ENCODE data around the gene FBXO4. TPM values are rescaled to one million over a fixed set of nuclear protein-coding genes. Genes with fewer than 3 reads are reported as not detected.
"Not testable (repeated sequence)": the region's sequence is repeated elsewhere in the genome, so short reads cannot be mapped to it uniquely, and the experiment has no call there.

The FBXO4 gene
- total RNA-seq, 2 experiments from 2014 or later: 16.1 to 19.1 TPM

- Mint-ChIP-seq H3K36me3 (ENCODE audit: low read depth) (no peaks in the 10 kb centered on the region), H3K27ac (no peak overlapping the region), H3K27me3 (ENCODE audit: low read depth) (peaks cover 11% of the 10 kb centered on the region), H3K9me3 (peaks cover 14% of the 10 kb centered on the region), H3K4me3 (no peak overlapping the region), H3K4me1 (ENCODE audit: low read depth) (no peaks in the 10 kb centered on the region)
- intact Hi-C loops (cut with micrococcal nuclease): no loop called here
- CTCF ChIA-PET: no interaction called here
- no peak for DNase-seq
These were observed 41.5 kb downstream of the FBXO4 start for GRCh38 chr5:41966401-41967105.

DNA sequence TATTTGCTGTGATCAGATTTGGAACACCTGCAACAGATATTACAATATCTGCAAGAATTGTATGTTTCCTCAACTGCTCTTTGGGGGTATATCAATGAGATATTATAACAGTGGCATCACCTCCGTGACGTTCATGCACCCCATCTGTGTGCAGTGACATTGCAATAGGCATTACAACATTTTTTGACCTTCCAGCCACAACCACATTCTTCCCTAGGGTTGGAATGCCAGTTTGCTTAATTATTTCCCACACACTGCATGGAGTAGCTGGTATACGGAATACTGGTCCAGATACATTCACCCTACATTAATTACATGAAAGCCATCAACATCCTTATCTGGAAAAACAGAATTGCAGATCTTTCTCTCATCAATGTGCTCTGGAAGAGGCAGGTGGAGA is 42.3 kb downstream of the FBXO4 start:
- CTCF ChIA-PET: no interaction called here
- intact Hi-C loops (cut with micrococcal nuclease): no loop called here
- peaks cover 11% of the 10 kb centered on the region for H3K27me3 Mint-ChIP-seq (ENCODE audit: low read depth)
- H3K27ac Mint-ChIP-seq: no peak overlapping the region
- no peaks in the 10 kb centered on the region for H3K4me1 Mint-ChIP-seq (ENCODE audit: low read depth)
- DNase-seq: no peak
- no peaks in the 10 kb centered on the region for H3K36me3 Mint-ChIP-seq (ENCODE audit: low read depth)
- H3K9me3 Mint-ChIP-seq: peaks cover 15% of the 10 kb centered on the region
- no peak overlapping the region for H3K4me3 Mint-ChIP-seq

- Mint-ChIP-seq H3K9me3 (peaks cover 12% of the 10 kb centered on the region), H3K27ac (no peak overlapping the region), H3K4me1 (ENCODE audit: low read depth) (no peaks in the 10 kb centered on the region), H3K27me3 (ENCODE audit: low read depth) (peaks cover 8% of the 10 kb centered on the region), H3K36me3 (ENCODE audit: low read depth) (no peaks in the 10 kb centered on the region), H3K4me3 (no peak overlapping the region)
- intact Hi-C loops (cut with micrococcal nuclease): no loop called here
- no peak for DNase-seq
- CTCF ChIA-PET: no interaction called here
These were observed 43.2 kb downstream of the FBXO4 start for GRCh38 chr5:41968153-41968723.

GRCh38 chr5:41973087-41973486 is 48.0 kb downstream of the FBXO4 start:
- H3K4me3 Mint-ChIP-seq: no peak overlapping the region
- no peaks in the 10 kb centered on the region for H3K4me1 Mint-ChIP-seq (ENCODE audit: low read depth)
- no peaks in the 10 kb centered on the region for H3K27me3 Mint-ChIP-seq (ENCODE audit: low read depth)
- no peak overlapping the region for H3K27ac Mint-ChIP-seq
- CTCF ChIA-PET: no interaction called here
- peaks cover 8% of the 10 kb centered on the region for H3K9me3 Mint-ChIP-seq
- intact Hi-C loops (cut with micrococcal nuclease): no loop called here
- H3K36me3 Mint-ChIP-seq (ENCODE audit: low read depth): no peaks in the 10 kb centered on the region
- no peak for DNase-seq

- Mint-ChIP-seq H3K36me3 (ENCODE audit: low read depth) (no peaks in the 10 kb centered on the region), H3K27ac (no peak overlapping the region), H3K27me3 (ENCODE audit: low read depth) (no peaks in the 10 kb centered on the region), H3K4me3 (no peak overlapping the region), H3K9me3 (peaks cover 6% of the 10 kb centered on the region), H3K4me1 (ENCODE audit: low read depth) (no peaks in the 10 kb centered on the region)
- DNase-seq: no peak
- CTCF ChIA-PET: interaction anchor here (0.7 kb wide), 1 partner anchor 182 kb away, joined by 3 read pairs; no protein-coding TSS in a partner anchor
- intact Hi-C loops (cut with micrococcal nuclease): no loop called here
These were observed 48.8 kb downstream of the FBXO4 start for GRCh38 chr5:41973887-41974286.

- Mint-ChIP-seq H3K27me3 (ENCODE audit: low read depth) (peaks cover 3% of the 10 kb centered on the region), H3K9me3 (no peaks in the 10 kb centered on the region), H3K27ac (no peak overlapping the region), H3K4me3 (no peak overlapping the region), H3K4me1 (ENCODE audit: low read depth) (no peaks in the 10 kb centered on the region), H3K36me3 (ENCODE audit: low read depth) (no peaks in the 10 kb centered on the region)
- CTCF ChIA-PET: interaction anchor here (1.5 kb wide), 1 partner anchor 27 kb away, joined by 5 read pairs; no protein-coding TSS in a partner anchor
- no peak for DNase-seq
- intact Hi-C loops (cut with micrococcal nuclease): no loop called here
These were observed 53.6 kb downstream of the FBXO4 start for GRCh38 chr5:41978676-41979075.

GRCh38 chr5:41980396-41980795 is 55.3 kb downstream of the FBXO4 start:
- H3K36me3 Mint-ChIP-seq (ENCODE audit: low read depth): no peaks in the 10 kb centered on the region
- H3K9me3 Mint-ChIP-seq: no peaks in the 10 kb centered on the region
- DNase-seq: no peak
- CTCF ChIA-PET: no interaction called here
- H3K4me1 Mint-ChIP-seq (ENCODE audit: low read depth): no peaks in the 10 kb centered on the region
- intact Hi-C loops (cut with micrococcal nuclease): no loop called here
- H3K4me3 Mint-ChIP-seq: no peak overlapping the region
- H3K27me3 Mint-ChIP-seq (ENCODE audit: low read depth): peaks cover 11% of the 10 kb centered on the region
- H3K27ac Mint-ChIP-seq: no peak overlapping the region

GRCh38 chr5:41980870-41981269 is 55.8 kb downstream of the FBXO4 start:
- intact Hi-C loops (cut with micrococcal nuclease): no loop called here
- no peaks in the 10 kb centered on the region for H3K36me3 Mint-ChIP-seq (ENCODE audit: low read depth)
- H3K4me3 Mint-ChIP-seq: no peak overlapping the region
- CTCF ChIA-PET: no interaction called here
- no peak for DNase-seq
- no peaks in the 10 kb centered on the region for H3K4me1 Mint-ChIP-seq (ENCODE audit: low read depth)
- H3K9me3 Mint-ChIP-seq: no peaks in the 10 kb centered on the region
- H3K27ac Mint-ChIP-seq: no peak overlapping the region
- peaks cover 12% of the 10 kb centered on the region for H3K27me3 Mint-ChIP-seq (ENCODE audit: low read depth)

- CTCF ChIA-PET; H3K4me3 Mint-ChIP-seq; H3K36me3 Mint-ChIP-seq (ENCODE audit: low read depth); intact Hi-C loops (cut with micrococcal nuclease); H3K9me3 Mint-ChIP-seq; H3K27ac Mint-ChIP-seq; H3K4me1 Mint-ChIP-seq (ENCODE audit: low read depth); DNase-seq: not testable (repeated sequence)
- H3K27me3 Mint-ChIP-seq (ENCODE audit: low read depth): peaks cover 23% of the 10 kb centered on the region
These were observed 57.8 kb downstream of the FBXO4 start for GRCh38 chr5:41982858-41983257.

GRCh38 chr5:41983284-41983683 is 58.2 kb downstream of the FBXO4 start:
- CTCF ChIA-PET: no interaction called here
- intact Hi-C loops (cut with micrococcal nuclease): no loop called here
- no peak overlapping the region for H3K27ac Mint-ChIP-seq
- peaks cover 28% of the 10 kb centered on the region for H3K27me3 Mint-ChIP-seq (ENCODE audit: low read depth)
- no peaks in the 10 kb centered on the region for H3K36me3 Mint-ChIP-seq (ENCODE audit: low read depth)
- H3K4me3 Mint-ChIP-seq: no peak overlapping the region
- no peaks in the 10 kb centered on the region for H3K4me1 Mint-ChIP-seq (ENCODE audit: low read depth)
- peaks cover under 1% of the 10 kb centered on the region for H3K9me3 Mint-ChIP-seq
- DNase-seq: no peak

DNA sequence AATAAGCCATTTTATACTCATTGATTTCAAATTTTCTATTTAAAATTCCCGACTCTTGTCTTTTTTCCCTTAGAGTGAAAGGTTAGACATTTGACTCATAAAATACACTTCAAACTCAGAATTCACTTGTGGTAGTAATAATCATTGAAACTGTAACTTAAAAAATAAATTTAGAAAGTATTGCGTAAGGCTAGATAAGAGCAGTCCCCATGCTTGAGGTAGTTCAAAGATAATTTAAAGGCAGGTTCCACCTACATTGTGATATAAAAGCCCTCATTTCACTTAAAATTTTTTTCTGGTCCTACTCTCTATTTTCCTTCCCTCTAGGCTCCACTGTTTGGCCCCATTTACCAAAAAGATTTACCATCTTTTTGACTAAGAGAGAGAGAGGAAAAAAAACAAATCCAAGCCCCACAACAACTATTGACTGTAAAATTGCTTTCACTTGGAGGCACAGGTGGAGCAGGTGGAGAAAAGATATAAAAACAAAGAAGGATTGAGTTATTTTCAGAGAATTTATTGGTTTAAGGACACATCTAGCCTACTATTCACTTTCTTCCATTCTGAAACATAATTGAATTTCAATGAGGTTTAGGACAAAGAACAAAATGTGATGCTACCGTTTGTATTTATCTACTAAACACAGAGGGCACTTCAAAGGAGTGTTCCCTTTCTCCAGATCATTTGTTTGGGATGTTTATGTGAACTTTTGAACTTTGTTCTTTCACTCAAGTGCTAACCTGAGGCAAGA is 61.0 kb downstream of the FBXO4 start:
- no peaks in the 10 kb centered on the region for H3K4me1 Mint-ChIP-seq (ENCODE audit: low read depth)
- intact Hi-C loops (cut with micrococcal nuclease): no loop called here
- no peak overlapping the region for H3K4me3 Mint-ChIP-seq
- no peak overlapping the region for H3K27ac Mint-ChIP-seq
- DNase-seq: no peak
- peaks cover 32% of the 10 kb centered on the region for H3K27me3 Mint-ChIP-seq (ENCODE audit: low read depth)
- CTCF ChIA-PET: interaction anchor here (0.9 kb wide), 1 partner anchor 37 kb away, joined by 4 read pairs; no protein-coding TSS in a partner anchor
- peaks cover 1% of the 10 kb centered on the region for H3K9me3 Mint-ChIP-seq
- no peaks in the 10 kb centered on the region for H3K36me3 Mint-ChIP-seq (ENCODE audit: low read depth)

Measured in activated naive CD4-positive, alpha-beta T cell treated with anti-CD3 and anti-CD28 coated beads for 36 hours (primary cell).